K562 (cell line): ENCODE results near the gene CFAP97D1. TPM values are rescaled to one million over a fixed set of nuclear protein-coding genes. Genes with fewer than 3 reads are reported as not detected.

Experiments
- ARNT ChIP-seq, 2 experiments: fragments of 450-650 bp; IDR thresholded peaks; 2 replicates each; pipeline ENCODE4 v1.6.1; 2016; ENCODE audit warnings: mild to moderate bottlenecking in 1 of 2
- BRD4 ChIP-seq: fragments of 200-600 bp; sonication (generic); IDR thresholded peaks from 2 replicates; pipeline ENCODE4 v1.6.1; 2017; ENCODE audit warnings: inconsistent platforms
- CHCHD3 ChIP-seq: fragments of 250-450 bp; sonication (Bioruptor Pico); IDR thresholded peaks from 2 replicates; pipeline ENCODE4 v2.1.2; 2022; ENCODE audit warnings: mild to moderate bottlenecking
- CSDE1 ChIP-seq, 2 experiments: fragments of 450-650 bp; IDR thresholded peaks; 2 replicates each; pipeline ENCODE4 v1.6.1; 2016; ENCODE audit warnings: mild to moderate bottlenecking in 1 of 2
- EP400 ChIP-seq: fragments of 450-650 bp; IDR thresholded peaks from 2 replicates; pipeline ENCODE4 v1.6.1; 2017; ENCODE audit warnings: antibody characterized with exemption, mild to moderate bottlenecking, moderate library complexity
- HDGF ChIP-seq: fragments of 450-650 bp; IDR thresholded peaks from 2 replicates; pipeline ENCODE4 v1.6.1; 2016
- HEY1 ChIP-seq: fragments of 250-450 bp; sonication (Bioruptor Pico); IDR thresholded peaks from 2 replicates; pipeline ENCODE4 v1.5.0; 2020; ENCODE audit warnings: mild to moderate bottlenecking, moderate library complexity, borderline replicate concordance
- KDM4B ChIP-seq, 2 experiments: fragments of 450-650 bp in 1 of 2; sonication (generic) in 1 of 2; IDR thresholded peaks; 2 replicates each; pipeline ENCODE4 v1.6.1; 2016 to 2017; ENCODE audit warnings: borderline replicate concordance in 2 of 2, antibody characterized with exemption in 1 of 2, low read depth in 1 of 2, mild to moderate bottlenecking in 1 of 2
- PCBP2 ChIP-seq: fragments of 200-400 bp; formaldehyde crosslinking; IDR thresholded peaks from 2 replicates; pipeline ENCODE4 v1.6.1; 2018; ENCODE audit warnings: low read length, low read depth, mild to moderate bottlenecking, moderate library complexity; ENCODE audit not compliant: poor library complexity, severe bottlenecking
- PHF20 ChIP-seq: fragments of 450-650 bp; IDR thresholded peaks from 2 replicates; pipeline ENCODE4 v1.6.1; 2018; ENCODE audit not compliant: partially characterized antibody
- TGIF2 ChIP-seq: sonication (generic); formaldehyde crosslinking; IDR thresholded peaks from 2 replicates; pipeline ENCODE4 v1.8.1; 2022; ENCODE audit warnings: mild to moderate bottlenecking, missing genetic modification reagents, moderate library complexity
- polyA plus RNA-seq, 8 experiments: library from polyadenylated mRNA; depleted of rRNA in 4 of 8; stranded (reverse) in 5 of 8; unstranded in 3 of 8; fragments of >200 nt; fragmentation: Nextera tagmentation in 2 of 8; fragmentation: Illumina TruSeq in 1 of 8; extraction: Ambion mirVana in 2 of 8; extraction: Trizol in 1 of 8; gene quantifications; 2 replicates each; pipeline versions ENCODE4 v1.2.1 to v1.2.3, GENCODE V29; 2011 to 2014; ENCODE audit warnings: inconsistent platforms in 1 of 8, missing spikeins in 1 of 8
- total RNA-seq, 7 experiments: library from RNA; depleted of rRNA in 6 of 7; stranded (reverse); fragments of >200 nt in 6 of 7; fragmentation: Illumina TruSeq in 2 of 7; extraction: Trizol in 2 of 7; gene quantifications; 2 replicates each; pipeline versions ENCODE4 v1.2.1 to v1.2.3, GENCODE V29; 2011 to 2021; ENCODE audit warnings: low replicate concordance in 1 of 7
- TF ChIP-seq, protein P1 (sequence below): fragments of 250-450 bp; sonication (Bioruptor Pico); IDR thresholded peaks from 2 replicates; pipeline ENCODE4 v1.4.0; 2020; ENCODE audit warnings: mild to moderate bottlenecking, moderate library complexity
- TF ChIP-seq, protein P2 (sequence below): fragments of 250-450 bp; sonication (Bioruptor Pico); IDR thresholded peaks from 2 replicates; pipeline ENCODE4 v1.5.0; 2020; ENCODE audit warnings: mild to moderate bottlenecking, borderline replicate concordance
- TF ChIP-seq, protein P3 (sequence below), 2 experiments: fragments of 450-650 bp; IDR thresholded peaks; 2 replicates each; pipeline ENCODE4 v1.6.1; 2016
- TF ChIP-seq, protein P4 (sequence below): fragments of 450-650 bp; formaldehyde crosslinking; IDR thresholded peaks from 2 replicates; pipeline ENCODE4 v1.4.0; 2020; ENCODE audit warnings: mild to moderate bottlenecking

The CFAP97D1 gene
- total and polyA plus RNA-seq, 9 of the 15 experiments (the other 6 are each of a cell fraction or from before 2014, with no cell fraction given), result not detected

DNA sequence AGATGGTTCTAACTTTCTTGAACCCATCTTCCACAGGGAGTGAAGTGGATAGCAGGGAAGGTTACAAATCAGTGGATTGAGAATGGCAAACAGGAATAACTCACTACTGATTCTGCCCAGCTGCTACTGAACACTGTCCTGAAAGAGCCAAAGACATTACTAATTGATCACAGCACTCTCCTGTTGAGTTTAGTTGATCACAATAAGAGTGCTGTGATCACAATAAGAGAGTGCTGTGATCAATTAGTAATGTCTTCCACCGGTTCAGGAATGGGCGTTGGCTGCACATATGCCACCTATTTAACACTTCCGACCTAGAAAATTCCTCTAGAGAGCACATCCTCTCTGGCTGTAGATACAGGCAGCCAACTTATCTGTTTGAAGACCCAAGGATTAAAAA, 11.4 kb downstream of the CFAP97D1 start (continued):
- TF ChIP-seq, protein P1, sequence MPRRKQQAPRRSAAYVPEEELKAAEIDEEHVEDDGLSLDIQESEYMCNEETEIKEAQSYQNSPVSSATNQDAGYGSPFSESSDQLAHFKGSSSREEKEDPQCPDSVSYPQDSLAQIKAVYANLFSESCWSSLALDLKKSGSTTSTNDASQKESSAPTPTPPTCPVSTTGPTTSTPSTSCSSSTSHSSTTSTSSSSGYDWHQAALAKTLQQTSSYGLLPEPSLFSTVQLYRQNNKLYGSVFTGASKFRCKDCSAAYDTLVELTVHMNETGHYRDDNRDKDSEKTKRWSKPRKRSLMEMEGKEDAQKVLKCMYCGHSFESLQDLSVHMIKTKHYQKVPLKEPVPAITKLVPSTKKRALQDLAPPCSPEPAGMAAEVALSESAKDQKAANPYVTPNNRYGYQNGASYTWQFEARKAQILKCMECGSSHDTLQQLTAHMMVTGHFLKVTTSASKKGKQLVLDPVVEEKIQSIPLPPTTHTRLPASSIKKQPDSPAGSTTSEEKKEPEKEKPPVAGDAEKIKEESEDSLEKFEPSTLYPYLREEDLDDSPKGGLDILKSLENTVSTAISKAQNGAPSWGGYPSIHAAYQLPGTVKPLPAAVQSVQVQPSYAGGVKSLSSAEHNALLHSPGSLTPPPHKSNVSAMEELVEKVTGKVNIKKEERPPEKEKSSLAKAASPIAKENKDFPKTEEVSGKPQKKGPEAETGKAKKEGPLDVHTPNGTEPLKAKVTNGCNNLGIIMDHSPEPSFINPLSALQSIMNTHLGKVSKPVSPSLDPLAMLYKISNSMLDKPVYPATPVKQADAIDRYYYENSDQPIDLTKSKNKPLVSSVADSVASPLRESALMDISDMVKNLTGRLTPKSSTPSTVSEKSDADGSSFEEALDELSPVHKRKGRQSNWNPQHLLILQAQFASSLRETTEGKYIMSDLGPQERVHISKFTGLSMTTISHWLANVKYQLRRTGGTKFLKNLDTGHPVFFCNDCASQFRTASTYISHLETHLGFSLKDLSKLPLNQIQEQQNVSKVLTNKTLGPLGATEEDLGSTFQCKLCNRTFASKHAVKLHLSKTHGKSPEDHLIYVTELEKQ, result no peak
- TF ChIP-seq, protein P2, sequence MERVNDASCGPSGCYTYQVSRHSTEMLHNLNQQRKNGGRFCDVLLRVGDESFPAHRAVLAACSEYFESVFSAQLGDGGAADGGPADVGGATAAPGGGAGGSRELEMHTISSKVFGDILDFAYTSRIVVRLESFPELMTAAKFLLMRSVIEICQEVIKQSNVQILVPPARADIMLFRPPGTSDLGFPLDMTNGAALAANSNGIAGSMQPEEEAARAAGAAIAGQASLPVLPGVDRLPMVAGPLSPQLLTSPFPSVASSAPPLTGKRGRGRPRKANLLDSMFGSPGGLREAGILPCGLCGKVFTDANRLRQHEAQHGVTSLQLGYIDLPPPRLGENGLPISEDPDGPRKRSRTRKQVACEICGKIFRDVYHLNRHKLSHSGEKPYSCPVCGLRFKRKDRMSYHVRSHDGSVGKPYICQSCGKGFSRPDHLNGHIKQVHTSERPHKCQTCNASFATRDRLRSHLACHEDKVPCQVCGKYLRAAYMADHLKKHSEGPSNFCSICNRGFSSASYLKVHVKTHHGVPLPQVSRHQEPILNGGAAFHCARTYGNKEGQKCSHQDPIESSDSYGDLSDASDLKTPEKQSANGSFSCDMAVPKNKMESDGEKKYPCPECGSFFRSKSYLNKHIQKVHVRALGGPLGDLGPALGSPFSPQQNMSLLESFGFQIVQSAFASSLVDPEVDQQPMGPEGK (CRISPR knock-in tag), result no peak
- TF ChIP-seq PCBP2 (no peak), CSDE1 (IDR thresholded peaks at IDR 0.05) (no peak), BRD4 (no peak), KDM4B (IDR thresholded peaks at IDR 0.05; ENCODE audit: borderline replicate concordance in 2 of 2, low read depth in 1 of 2) (no peak), TGIF2 (no peak), HDGF (no peak), PHF20 (no peak), CHCHD3 (no peak), ARNT (IDR thresholded peaks at IDR 0.05) (0 out of 4 replicates have a peak, but pooled peaks of 1 of the 2 experiments have one; percentile 38), HEY1 (CRISPR knock-in tag) (no peak), EP400 (0 out of 2 replicates have a peak, but pooled peaks have one; percentile 14)
- TF ChIP-seq, protein P3, sequence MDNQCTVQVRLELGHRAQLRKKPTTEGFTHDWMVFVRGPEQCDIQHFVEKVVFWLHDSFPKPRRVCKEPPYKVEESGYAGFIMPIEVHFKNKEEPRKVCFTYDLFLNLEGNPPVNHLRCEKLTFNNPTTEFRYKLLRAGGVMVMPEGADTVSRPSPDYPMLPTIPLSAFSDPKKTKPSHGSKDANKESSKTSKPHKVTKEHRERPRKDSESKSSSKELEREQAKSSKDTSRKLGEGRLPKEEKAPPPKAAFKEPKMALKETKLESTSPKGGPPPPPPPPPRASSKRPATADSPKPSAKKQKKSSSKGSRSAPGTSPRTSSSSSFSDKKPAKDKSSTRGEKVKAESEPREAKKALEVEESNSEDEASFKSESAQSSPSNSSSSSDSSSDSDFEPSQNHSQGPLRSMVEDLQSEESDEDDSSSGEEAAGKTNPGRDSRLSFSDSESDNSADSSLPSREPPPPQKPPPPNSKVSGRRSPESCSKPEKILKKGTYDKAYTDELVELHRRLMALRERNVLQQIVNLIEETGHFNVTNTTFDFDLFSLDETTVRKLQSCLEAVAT (IDR thresholded peaks at IDR 0.05), result peak in 1 of 2 experiments; percentile 100; a peak in 2 of 4 replicates
- TF ChIP-seq, protein P4, sequence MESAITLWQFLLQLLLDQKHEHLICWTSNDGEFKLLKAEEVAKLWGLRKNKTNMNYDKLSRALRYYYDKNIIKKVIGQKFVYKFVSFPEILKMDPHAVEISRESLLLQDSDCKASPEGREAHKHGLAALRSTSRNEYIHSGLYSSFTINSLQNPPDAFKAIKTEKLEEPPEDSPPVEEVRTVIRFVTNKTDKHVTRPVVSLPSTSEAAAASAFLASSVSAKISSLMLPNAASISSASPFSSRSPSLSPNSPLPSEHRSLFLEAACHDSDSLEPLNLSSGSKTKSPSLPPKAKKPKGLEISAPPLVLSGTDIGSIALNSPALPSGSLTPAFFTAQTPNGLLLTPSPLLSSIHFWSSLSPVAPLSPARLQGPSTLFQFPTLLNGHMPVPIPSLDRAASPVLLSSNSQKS, result no peak
